Hepatocyte (in vitro differentiated cells): ENCODE data around the gene CDK16. TPM values are rescaled to one million over a fixed set of nuclear protein-coding genes. Genes with fewer than 3 reads are reported as not detected.
A peak's percentile ranks its signal among the peaks of the same experiment; 100 is the strongest.

ENCODE experiments used
- DNase-seq: peaks from one replicate; pipeline ENCODE4 v3.0.0-alpha.2; 2016; ENCODE audit warnings: low spot score
- H2AFZ ChIP-seq: fragments of 200-600 bp; sonication (generic); 2 replicates; pipeline ENCODE4 v1.6.0; 2016; ENCODE audit warnings: antibody characterized with exemption, mild to moderate bottlenecking
- H3K27ac ChIP-seq: fragments of 200-600 bp; sonication (generic); 2 replicates; pipeline ENCODE4 v1.5.1; 2016; ENCODE audit warnings: mild to moderate bottlenecking
- H3K27me3 ChIP-seq: fragments of 200-600 bp; sonication (generic); 2 replicates; pipeline ENCODE4 v1.6.1; 2016
- H3K36me3 ChIP-seq: fragments of 200-600 bp; sonication (generic); replicated peaks from 2 replicates; pipeline ENCODE4 v1.5.1; 2016; ENCODE audit warnings: low read depth; ENCODE audit not compliant: insufficient read depth
- H3K4me1 ChIP-seq: fragments of 200-600 bp; sonication (generic); 2 replicates; pipeline ENCODE4 v1.5.1; 2016; ENCODE audit warnings: mild to moderate bottlenecking, moderate library complexity; ENCODE audit not compliant: insufficient read depth
- H3K4me2 ChIP-seq: fragments of 200-600 bp; sonication (generic); 2 replicates; pipeline ENCODE4 v1.6.0; 2016
- H3K4me3 ChIP-seq: fragments of 200-600 bp; sonication (generic); 2 replicates; pipeline ENCODE4 v1.5.1; 2016; ENCODE audit warnings: mild to moderate bottlenecking
- H3K79me2 ChIP-seq: fragments of 200-600 bp; sonication (generic); 2 replicates; pipeline ENCODE4 v1.6.0; 2017; ENCODE audit warnings: mild to moderate bottlenecking
- H3K9me2 ChIP-seq: fragments of 200-600 bp; sonication (generic); replicated peaks from 2 replicates; pipeline ENCODE4 v1.6.0; 2017; ENCODE audit warnings: mild to moderate bottlenecking; ENCODE audit not compliant: insufficient read depth
- H3K9me3 ChIP-seq: fragments of 200-600 bp; sonication (generic); 2 replicates; pipeline ENCODE4 v1.5.1; 2016; ENCODE audit warnings: low read depth, mild to moderate bottlenecking
- H4K20me1 ChIP-seq: fragments of 200-600 bp; sonication (generic); 2 replicates; pipeline ENCODE4 v1.6.0; 2016; ENCODE audit warnings: mild to moderate bottlenecking; ENCODE audit not compliant: insufficient read depth, poor library complexity, severe bottlenecking
- EZH2 ChIP-seq: fragments of 200-600 bp; sonication (generic); IDR thresholded peaks from 2 replicates; pipeline ENCODE4 v1.6.1; 2016; ENCODE audit warnings: antibody characterized with exemption, mild to moderate bottlenecking, borderline replicate concordance
- EZH2phosphoT487 ChIP-seq: fragments of 200-600 bp; sonication (generic); IDR thresholded peaks from one replicate; pipeline ENCODE4 v1.6.1; 2018; ENCODE audit warnings: antibody characterized with exemption, mild to moderate bottlenecking, low read depth, moderate library complexity; ENCODE audit not compliant: unreplicated experiment, severe bottlenecking
- WGBS: methylation state at CpG from one replicate; pipeline ENCODE4 v1.1.6; 2016; ENCODE audit warnings: low lambda C conversion rate; ENCODE audit errors: missing lambda C conversion rate; 5-methylcytosine and 5-hydroxymethylcytosine counted together
- polyA plus RNA-seq: library from polyadenylated mRNA; unstranded; fragments of >200 nt; fragmentation: Nextera tagmentation; extraction: Ambion mirVana; gene quantifications from 2 replicates; pipeline ENCODE4 v1.2.1, GENCODE V29; 2016
- total RNA-seq: library from RNA; depleted of rRNA; stranded (reverse); fragments of >200 nt; gene quantifications from 2 replicates; pipeline ENCODE4 v1.2.3, GENCODE V29; 2014
- TF ChIP-seq, protein P1 (sequence below): fragments of 200-600 bp; sonication (generic); IDR thresholded peaks from 2 replicates; pipeline ENCODE4 v1.5.1; 2016; ENCODE audit warnings: antibody characterized with exemption, mild to moderate bottlenecking; ENCODE audit not compliant: poor library complexity

The CDK16 gene
- total and polyA plus RNA-seq, 2 experiments from 2014 or later, result 130 to 190 TPM

GRCh38 chrX:47196098-47196497 lies 22.4 kb upstream of the CDK16 start:
- no peak overlapping the region for H2AFZ ChIP-seq
- H3K4me2 ChIP-seq, result peak overlapping the region; percentile 95
- TF ChIP-seq, protein P1, sequence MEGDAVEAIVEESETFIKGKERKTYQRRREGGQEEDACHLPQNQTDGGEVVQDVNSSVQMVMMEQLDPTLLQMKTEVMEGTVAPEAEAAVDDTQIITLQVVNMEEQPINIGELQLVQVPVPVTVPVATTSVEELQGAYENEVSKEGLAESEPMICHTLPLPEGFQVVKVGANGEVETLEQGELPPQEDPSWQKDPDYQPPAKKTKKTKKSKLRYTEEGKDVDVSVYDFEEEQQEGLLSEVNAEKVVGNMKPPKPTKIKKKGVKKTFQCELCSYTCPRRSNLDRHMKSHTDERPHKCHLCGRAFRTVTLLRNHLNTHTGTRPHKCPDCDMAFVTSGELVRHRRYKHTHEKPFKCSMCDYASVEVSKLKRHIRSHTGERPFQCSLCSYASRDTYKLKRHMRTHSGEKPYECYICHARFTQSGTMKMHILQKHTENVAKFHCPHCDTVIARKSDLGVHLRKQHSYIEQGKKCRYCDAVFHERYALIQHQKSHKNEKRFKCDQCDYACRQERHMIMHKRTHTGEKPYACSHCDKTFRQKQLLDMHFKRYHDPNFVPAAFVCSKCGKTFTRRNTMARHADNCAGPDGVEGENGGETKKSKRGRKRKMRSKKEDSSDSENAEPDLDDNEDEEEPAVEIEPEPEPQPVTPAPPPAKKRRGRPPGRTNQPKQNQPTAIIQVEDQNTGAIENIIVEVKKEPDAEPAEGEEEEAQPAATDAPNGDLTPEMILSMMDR, result no peak
- no peak for TF ChIP-seq EZH2phosphoT487
- no peak for TF ChIP-seq EZH2
- H3K4me3 ChIP-seq, result no peak overlapping the region
- H3K79me2 ChIP-seq, result peaks cover 76% of the 10 kb centered on the region
- peaks cover 49% of the 10 kb centered on the region for H3K4me1 ChIP-seq
- no peak for DNase-seq
- 68% methylated on average over 3 of the region's 3 CpGs for WGBS
- H3K9me2 ChIP-seq, result no peaks in the 10 kb centered on the region
- H4K20me1 ChIP-seq, result peaks cover 47% of the 10 kb centered on the region
- no peak overlapping the region for H3K27ac ChIP-seq
- no peaks in the 10 kb centered on the region for H3K36me3 ChIP-seq
- H3K9me3 ChIP-seq, result no peaks in the 10 kb centered on the region
- no peaks in the 10 kb centered on the region for H3K27me3 ChIP-seq

DNA sequence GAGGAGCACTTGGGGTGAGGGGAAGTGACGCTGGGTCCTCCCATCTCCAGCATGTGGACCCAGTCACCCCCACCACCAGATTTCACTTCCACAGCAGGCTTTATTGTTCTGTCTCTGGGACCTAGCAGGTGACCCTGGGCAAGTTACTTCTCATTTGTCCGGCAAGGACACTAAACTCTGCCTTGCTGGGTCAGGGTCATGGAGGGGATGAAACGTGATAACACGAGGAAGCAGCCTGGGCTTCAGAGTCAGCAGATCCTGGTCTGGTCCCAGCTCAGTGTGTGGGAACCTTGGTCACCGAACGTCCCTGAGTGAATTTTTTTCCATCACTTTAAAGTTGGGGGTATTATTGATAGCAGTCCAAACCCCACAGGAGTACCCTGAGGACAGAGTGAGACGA lies 21.0 kb upstream of the CDK16 start:
- no peak for DNase-seq
- Histone ChIP-seq H2AFZ (no peak overlapping the region), H3K9me3 (no peaks in the 10 kb centered on the region), H3K4me2 (peak overlapping the region; percentile 95), H3K27ac (peak overlapping the region; percentile 34), H3K4me1 (peaks cover 43% of the 10 kb centered on the region), H4K20me1 (peaks cover 47% of the 10 kb centered on the region), H3K4me3 (no peak overlapping the region), H3K27me3 (no peaks in the 10 kb centered on the region), H3K9me2 (no peaks in the 10 kb centered on the region), H3K79me2 (peaks cover 83% of the 10 kb centered on the region), H3K36me3 (no peaks in the 10 kb centered on the region)
- TF ChIP-seq, protein P1, result no peak
- TF ChIP-seq EZH2 (no peak), EZH2phosphoT487 (no peak)
- 58% methylated on average over 7 of the region's 7 CpGs for WGBS

DNA sequence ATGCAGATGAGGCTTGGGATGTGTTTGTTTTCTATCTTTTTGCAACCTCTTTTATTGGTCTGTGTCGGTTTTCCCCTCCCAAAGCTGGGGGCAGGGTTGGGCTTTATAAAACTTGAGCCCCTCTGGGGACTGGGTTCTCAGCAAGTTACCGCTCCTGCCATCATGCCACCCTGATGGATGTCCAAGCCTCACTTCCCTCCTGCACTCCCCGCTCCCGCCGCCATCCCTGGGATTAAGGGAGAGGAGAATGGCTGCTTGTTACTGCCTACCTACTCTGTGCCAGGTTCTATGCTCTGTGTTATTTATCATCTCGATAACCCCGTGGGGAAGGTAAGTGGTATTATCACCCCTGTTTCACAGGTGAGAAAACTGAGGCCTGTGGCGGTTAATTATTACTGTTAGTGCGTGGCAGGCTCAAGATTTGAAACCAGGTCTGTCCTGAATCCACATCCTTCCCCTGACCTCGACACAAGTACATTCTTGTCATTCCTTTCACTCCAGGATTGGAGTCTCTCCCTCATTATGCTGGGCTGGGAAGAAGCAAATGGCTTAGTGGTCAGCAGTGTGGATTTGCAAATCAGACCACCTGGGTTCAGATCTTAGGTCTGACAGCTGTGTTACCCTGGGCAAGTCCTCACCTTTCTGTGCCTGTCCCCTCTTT lies 20.3 kb upstream of the CDK16 start:
- H3K36me3 ChIP-seq, result no peaks in the 10 kb centered on the region
- no peaks in the 10 kb centered on the region for H3K9me2 ChIP-seq
- DNase-seq, result no peak
- H2AFZ ChIP-seq, result no peak overlapping the region
- H4K20me1 ChIP-seq, result peaks cover 47% of the 10 kb centered on the region
- no peak overlapping the region for H3K4me3 ChIP-seq
- H3K9me3 ChIP-seq, result no peaks in the 10 kb centered on the region
- no peak overlapping the region for H3K27ac ChIP-seq
- TF ChIP-seq EZH2, result no peak
- TF ChIP-seq, protein P1, result no peak
- TF ChIP-seq EZH2phosphoT487, result no peak
- peaks cover 84% of the 10 kb centered on the region for H3K79me2 ChIP-seq
- peak overlapping the region; percentile 95 for H3K4me2 ChIP-seq
- H3K27me3 ChIP-seq, result no peaks in the 10 kb centered on the region
- 73% methylated on average over 10 of the region's 10 CpGs for WGBS
- H3K4me1 ChIP-seq, result peaks cover 43% of the 10 kb centered on the region

- H3K4me3 ChIP-seq, result no peak overlapping the region
- peaks cover 43% of the 10 kb centered on the region for H3K4me1 ChIP-seq
- no peak overlapping the region for H3K27ac ChIP-seq
- 94% methylated on average over 15 of the region's 15 CpGs for WGBS
- H3K9me2 ChIP-seq, result no peaks in the 10 kb centered on the region
- no peaks in the 10 kb centered on the region for H3K27me3 ChIP-seq
- no peaks in the 10 kb centered on the region for H3K36me3 ChIP-seq
- no peaks in the 10 kb centered on the region for H3K9me3 ChIP-seq
- H3K79me2 ChIP-seq, result peaks cover 84% of the 10 kb centered on the region
- TF ChIP-seq, protein P1, result no peak
- TF ChIP-seq EZH2 (no peak), EZH2phosphoT487 (no peak)
- no peak for DNase-seq
- H2AFZ ChIP-seq, result no peak overlapping the region
- H3K4me2 ChIP-seq, result peak overlapping the region; percentile 95
- peaks cover 47% of the 10 kb centered on the region for H4K20me1 ChIP-seq
Observed at GRCh38 chrX:47198687-47199080, 19.8 kb upstream of the CDK16 start.
